ENCODE data around the gene CRTC2. TPM values are rescaled to one million over a fixed set of nuclear protein-coding genes. Genes with fewer than 3 reads are reported as not detected.
A peak's percentile ranks its signal among the peaks of the same experiment; 100 is the strongest.

The CRTC2 gene
- total and polyA plus RNA-seq, 4 donors: 14.4 to 71.0 (median 40.4) TPM

DNA sequence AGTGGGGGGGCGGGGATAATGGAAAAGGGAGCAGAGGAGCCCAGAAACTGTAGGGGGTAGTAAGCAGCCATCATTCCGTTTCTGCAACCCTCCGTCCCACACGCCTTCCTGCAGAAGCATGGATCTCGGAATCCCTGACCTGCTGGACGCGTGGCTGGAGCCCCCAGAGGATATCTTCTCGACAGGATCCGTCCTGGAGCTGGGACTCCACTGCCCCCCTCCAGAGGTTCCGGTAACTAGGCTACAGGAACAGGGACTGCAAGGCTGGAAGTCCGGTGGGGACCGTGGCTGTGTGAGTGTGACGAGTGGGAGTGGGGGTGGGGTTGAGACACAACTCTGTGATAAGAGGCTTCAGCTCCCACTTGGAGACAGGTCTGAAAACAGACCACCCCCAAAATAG, 10.0 kb upstream of the CRTC2 start:
- no peaks in the 10 kb centered on the region for H3K27me3 ChIP-seq (ENCODE audit: control insufficient read depth in 1 of 2, insufficient read depth in 2 of 2, low read length in 1 of 2)
- ATAC-seq (ENCODE audit: low FRiP score) (no peak), DNase-seq (peak in 1 of 2 donors; percentile 47)
- H3K4me1 ChIP-seq (ENCODE audit: control insufficient read depth in 1 of 2, insufficient read depth in 2 of 2, low read length in 2 of 2): no peaks in the 10 kb centered on the region
- H3K9me3 ChIP-seq (ENCODE audit: control insufficient read depth, low read length): no peaks in the 10 kb centered on the region
- H3K4me3 ChIP-seq (ENCODE audit: low read length in 2 of 2): peak overlapping the region; percentile 46 to 68
- H3K27ac ChIP-seq (ENCODE audit: low read depth in 1 of 2, low read length in 2 of 2): no peak overlapping the region
- H3K36me3 ChIP-seq (ENCODE audit: control insufficient read depth in 1 of 2, insufficient read depth in 2 of 2, low read length in 1 of 2): no peaks in the 10 kb centered on the region
- WGBS, 2 donors: 13% methylated on average over 12 to 13 of the region's 13 CpGs
- intact Hi-C loops (cut with DNase I): loop anchor here in 1 of 2 donors (1.0 kb wide), 1 partner anchor 146 kb away; no protein-coding TSS in a partner anchor

- Histone ChIP-seq H3K4me3 (ENCODE audit: low read length in 2 of 2) (peak overlapping the region; percentile 46 to 68), H3K36me3 (ENCODE audit: control insufficient read depth in 1 of 2, insufficient read depth in 2 of 2, low read length in 1 of 2) (no peaks in the 10 kb centered on the region), H3K9me3 (ENCODE audit: control insufficient read depth, low read length) (no peaks in the 10 kb centered on the region), H3K27me3 (ENCODE audit: control insufficient read depth in 1 of 2, insufficient read depth in 2 of 2, low read length in 1 of 2) (no peaks in the 10 kb centered on the region), H3K4me1 (ENCODE audit: control insufficient read depth in 1 of 2, insufficient read depth in 2 of 2, low read length in 2 of 2) (no peaks in the 10 kb centered on the region), H3K27ac (ENCODE audit: low read depth in 1 of 2, low read length in 2 of 2) (peak overlapping the region in 1 of 2 donors; percentile 61)
- ATAC-seq (ENCODE audit: low FRiP score): no peak
- intact Hi-C loops (cut with DNase I): loop anchor here in 1 of 2 donors (1.0 kb wide), 1 partner anchor 146 kb away; no protein-coding TSS in a partner anchor
- peak in 1 of 2 donors; percentile 62 for DNase-seq
- WGBS, 2 donors: 0 to 1% methylated on average over 8 of the region's 8 CpGs
These were observed 9.6 kb upstream of the CRTC2 start for GRCh38 chr1:153968000-153968363.

DNA sequence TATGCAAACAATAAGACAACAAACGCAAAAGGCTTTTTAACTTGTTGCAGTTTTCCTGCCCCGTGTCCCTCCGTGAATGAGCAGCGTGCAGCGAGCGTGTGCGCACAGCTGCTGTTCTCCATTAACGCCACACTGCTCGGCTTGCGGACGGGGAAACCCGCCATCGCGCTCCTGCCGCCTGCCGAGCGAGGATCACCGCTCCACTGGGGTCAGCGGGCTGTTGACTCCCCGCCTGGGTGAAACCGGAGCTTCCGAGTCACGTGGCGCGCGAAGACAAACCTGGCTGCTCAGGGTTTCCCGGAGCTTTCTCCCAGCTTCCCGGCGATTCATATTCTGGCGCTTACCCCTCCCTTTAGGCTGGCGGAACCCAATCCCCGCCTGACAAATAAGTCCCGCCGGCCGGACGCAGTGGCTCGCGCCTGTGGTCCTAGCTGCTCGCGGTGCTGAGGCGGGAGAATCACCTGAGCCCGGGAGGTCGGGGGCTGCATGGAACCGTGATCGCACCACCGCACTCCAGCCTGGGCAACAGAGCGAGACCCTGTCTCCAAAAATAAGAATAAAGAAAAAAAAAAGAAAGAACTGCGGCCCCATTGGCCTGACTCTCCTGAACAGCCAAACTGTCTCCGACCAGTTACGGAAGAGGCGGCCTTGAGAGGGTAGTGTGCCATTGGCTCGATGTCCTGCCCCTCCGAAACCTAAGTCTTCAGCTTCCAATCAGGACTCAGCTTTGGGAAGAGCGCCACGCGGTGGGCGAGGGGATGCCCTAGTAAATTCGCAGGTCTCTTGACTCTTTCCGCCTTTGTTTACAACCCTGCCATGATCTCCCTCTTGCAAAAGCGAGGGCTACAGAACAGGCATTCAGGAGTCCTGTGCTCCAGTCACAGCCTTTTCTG, 8.9 kb upstream of the CRTC2 start, which contains the start of gene CREB3L4:
CREB3L4 (plus strand) TSS at position 796 of the 893 bp plus-strand sequence. CDS start 624 bp downstream, outside the sequence.
- ATAC-seq (ENCODE audit: low FRiP score) (peak; percentile 93), DNase-seq (peak; percentile 94 to 96)
- Histone ChIP-seq H3K4me3 (ENCODE audit: low read length in 2 of 2) (peak within 1 kb of the TSS; percentile 46 to 68), H3K4me1 (ENCODE audit: control insufficient read depth in 1 of 2, insufficient read depth in 2 of 2, low read length in 2 of 2) (no peaks in the 10 kb centered on the region), H3K36me3 (ENCODE audit: control insufficient read depth in 1 of 2, insufficient read depth in 2 of 2, low read length in 1 of 2) (no peaks in the 10 kb centered on the region), H3K27ac (ENCODE audit: low read depth in 1 of 2, low read length in 2 of 2) (peak within 1 kb of the TSS in 1 of 2 donors; percentile 72), H3K27me3 (ENCODE audit: control insufficient read depth in 1 of 2, insufficient read depth in 2 of 2, low read length in 1 of 2) (no peaks in the 10 kb centered on the region), H3K9me3 (ENCODE audit: control insufficient read depth, low read length) (no peaks in the 10 kb centered on the region)
- 0% methylated on average over 60 of the region's 60 CpGs for WGBS, 2 donors
- intact Hi-C loops (cut with DNase I): no loop called here

- ATAC-seq (ENCODE audit: low FRiP score): no peak
- intact Hi-C loops (cut with DNase I): no loop called here
- Histone ChIP-seq H3K4me3 (ENCODE audit: low read length in 2 of 2) (peak overlapping the region; percentile 63 to 73), H3K27ac (ENCODE audit: low read depth in 1 of 2, low read length in 2 of 2) (peak overlapping the region in 1 of 2 donors; percentile 73), H3K4me1 (ENCODE audit: control insufficient read depth in 1 of 2, insufficient read depth in 2 of 2, low read length in 2 of 2) (peaks cover 0 to 2% of the 10 kb centered on the region in 2 donors), H3K27me3 (ENCODE audit: control insufficient read depth in 1 of 2, insufficient read depth in 2 of 2, low read length in 1 of 2) (no peaks in the 10 kb centered on the region), H3K9me3 (ENCODE audit: control insufficient read depth, low read length) (no peaks in the 10 kb centered on the region), H3K36me3 (ENCODE audit: control insufficient read depth in 1 of 2, insufficient read depth in 2 of 2, low read length in 1 of 2) (peaks cover 0 to 3% of the 10 kb centered on the region in 2 donors)
- 0 to 2% methylated on average over 22 of the region's 22 CpGs for WGBS, 2 donors
- no peak for DNase-seq
These were observed 5.5 kb upstream of the CRTC2 start for GRCh38 chr1:153963850-153964331.

- H3K4me1 ChIP-seq (ENCODE audit: control insufficient read depth in 1 of 2, insufficient read depth in 2 of 2, low read length in 2 of 2): peaks cover 0 to 2% of the 10 kb centered on the region in 2 donors
- ATAC-seq (ENCODE audit: low FRiP score): peak; percentile 93
- H3K9me3 ChIP-seq (ENCODE audit: control insufficient read depth, low read length): no peaks in the 10 kb centered on the region
- peak within 1 kb of the TSS; percentile 85 to 95 for H3K27ac ChIP-seq (ENCODE audit: low read depth in 1 of 2, low read length in 2 of 2)
- WGBS, 2 donors: 0 to 1% methylated on average over 54 of the region's 54 CpGs
- intact Hi-C loops (cut with DNase I): no loop called here
- H3K36me3 ChIP-seq (ENCODE audit: control insufficient read depth in 1 of 2, insufficient read depth in 2 of 2, low read length in 1 of 2): peaks cover 0 to 3% of the 10 kb centered on the region in 2 donors
- DNase-seq: peak; percentile 99
- H3K4me3 ChIP-seq (ENCODE audit: low read length in 2 of 2): peak within 1 kb of the TSS; percentile 63 to 73
- no peaks in the 10 kb centered on the region for H3K27me3 ChIP-seq (ENCODE audit: control insufficient read depth in 1 of 2, insufficient read depth in 2 of 2, low read length in 1 of 2)
These were observed 4.8 kb upstream of the CRTC2 start, which contains the start of gene SLC39A1 for GRCh38 chr1:153963030-153963849. TSS of gene SLC39A1 (minus strand) at chr1:153963537. CDS start at chr1:153962715, 822 bp downstream.

DNA sequence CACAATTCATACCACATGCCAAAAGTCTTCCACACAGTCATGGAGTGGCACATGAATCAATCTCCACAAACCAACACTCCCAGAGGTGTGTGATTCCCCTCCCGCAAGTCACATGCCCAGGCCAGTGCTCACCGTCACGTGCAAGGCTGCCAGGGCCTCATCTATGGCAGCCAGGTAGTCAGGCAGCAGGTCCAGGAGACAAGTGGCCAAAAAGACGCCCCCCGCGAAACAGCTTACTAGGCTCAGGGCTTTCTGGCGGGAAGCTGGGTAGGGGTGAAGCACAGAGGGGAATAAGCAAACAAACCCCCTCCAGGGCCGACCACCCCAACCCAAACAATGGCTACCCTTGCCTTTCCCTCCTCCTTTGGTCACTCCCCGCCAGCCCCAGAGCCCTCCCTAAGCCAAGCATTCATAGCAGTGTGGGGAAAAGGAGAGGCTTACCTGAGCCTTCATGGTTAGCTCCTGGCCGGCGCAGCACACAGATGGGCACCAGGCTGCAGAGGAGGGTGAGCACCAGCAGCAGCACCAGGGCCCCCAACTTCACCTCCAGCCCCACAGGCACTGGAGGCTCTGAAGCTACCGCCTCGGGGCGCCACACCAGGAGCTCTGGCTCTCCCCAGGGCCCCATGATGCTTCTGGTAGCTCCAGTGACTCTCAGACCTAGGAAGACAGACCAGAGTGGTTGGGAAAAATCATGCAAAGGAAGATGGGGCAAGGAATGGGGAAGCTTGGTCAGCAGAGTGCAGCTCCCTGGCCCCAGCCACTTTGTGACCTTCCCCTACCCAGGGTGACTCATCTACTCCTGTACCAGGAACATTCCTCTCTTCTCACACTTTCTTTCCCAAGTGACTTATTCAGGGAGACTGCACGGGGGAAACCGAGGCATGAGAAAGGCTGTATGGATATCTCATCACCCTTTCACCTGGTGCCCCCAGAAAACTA, 3.9 kb upstream of the CRTC2 start:
- intact Hi-C loops (cut with DNase I): no loop called here
- Histone ChIP-seq H3K4me1 (ENCODE audit: control insufficient read depth in 1 of 2, insufficient read depth in 2 of 2, low read length in 2 of 2) (peaks cover 0 to 2% of the 10 kb centered on the region in 2 donors), H3K9me3 (ENCODE audit: control insufficient read depth, low read length) (no peaks in the 10 kb centered on the region), H3K36me3 (ENCODE audit: control insufficient read depth in 1 of 2, insufficient read depth in 2 of 2, low read length in 1 of 2) (peaks cover 0 to 3% of the 10 kb centered on the region in 2 donors), H3K27me3 (ENCODE audit: control insufficient read depth in 1 of 2, insufficient read depth in 2 of 2, low read length in 1 of 2) (no peaks in the 10 kb centered on the region), H3K27ac (ENCODE audit: low read depth in 1 of 2, low read length in 2 of 2) (peak overlapping the region; percentile 85 to 95), H3K4me3 (ENCODE audit: low read length in 2 of 2) (peak overlapping the region; percentile 63 to 67)
- no peak for ATAC-seq (ENCODE audit: low FRiP score)
- WGBS, 2 donors: 26 to 32% methylated on average over 15 to 16 of the region's 16 CpGs
- peak in 1 of 2 donors; percentile 77 for DNase-seq

- Histone ChIP-seq H3K36me3 (ENCODE audit: control insufficient read depth in 1 of 2, insufficient read depth in 2 of 2, low read length in 1 of 2) (peaks cover 0 to 3% of the 10 kb centered on the region in 2 donors), H3K4me1 (ENCODE audit: control insufficient read depth in 1 of 2, insufficient read depth in 2 of 2, low read length in 2 of 2) (peaks cover 0 to 2% of the 10 kb centered on the region in 2 donors), H3K4me3 (ENCODE audit: low read length in 2 of 2) (no peak overlapping the region), H3K9me3 (ENCODE audit: control insufficient read depth, low read length) (no peaks in the 10 kb centered on the region), H3K27me3 (ENCODE audit: control insufficient read depth in 1 of 2, insufficient read depth in 2 of 2, low read length in 1 of 2) (no peaks in the 10 kb centered on the region), H3K27ac (ENCODE audit: low read depth in 1 of 2, low read length in 2 of 2) (peak overlapping the region in 1 of 2 donors; percentile 95)
- no peak for ATAC-seq (ENCODE audit: low FRiP score)
- no peak for DNase-seq
- WGBS, 2 donors: 67% methylated on average over 4 of the region's 4 CpGs
- intact Hi-C loops (cut with DNase I): no loop called here
These were observed 3.0 kb upstream of the CRTC2 start for GRCh38 chr1:153961421-153961820.

Measured in aorta (tissue), 5 donors.